GM18873 (cell line): ENCODE data around the gene IFITM1.
"Not testable (repeated sequence)": the region's sequence is repeated elsewhere in the genome, so short reads cannot be mapped to it uniquely, and the experiment has no call there.

Source experiments
- ATAC-seq: cut with Tn5 transposase; IDR thresholded peaks from one replicate; pipeline ENCODE4 v1.9.1; 2021; ENCODE audit warnings: mild to moderate bottlenecking, moderate library complexity, moderate number of reproducible peaks; ENCODE audit not compliant: unreplicated experiment, low FRiP score

Gene IFITM1

DNA sequence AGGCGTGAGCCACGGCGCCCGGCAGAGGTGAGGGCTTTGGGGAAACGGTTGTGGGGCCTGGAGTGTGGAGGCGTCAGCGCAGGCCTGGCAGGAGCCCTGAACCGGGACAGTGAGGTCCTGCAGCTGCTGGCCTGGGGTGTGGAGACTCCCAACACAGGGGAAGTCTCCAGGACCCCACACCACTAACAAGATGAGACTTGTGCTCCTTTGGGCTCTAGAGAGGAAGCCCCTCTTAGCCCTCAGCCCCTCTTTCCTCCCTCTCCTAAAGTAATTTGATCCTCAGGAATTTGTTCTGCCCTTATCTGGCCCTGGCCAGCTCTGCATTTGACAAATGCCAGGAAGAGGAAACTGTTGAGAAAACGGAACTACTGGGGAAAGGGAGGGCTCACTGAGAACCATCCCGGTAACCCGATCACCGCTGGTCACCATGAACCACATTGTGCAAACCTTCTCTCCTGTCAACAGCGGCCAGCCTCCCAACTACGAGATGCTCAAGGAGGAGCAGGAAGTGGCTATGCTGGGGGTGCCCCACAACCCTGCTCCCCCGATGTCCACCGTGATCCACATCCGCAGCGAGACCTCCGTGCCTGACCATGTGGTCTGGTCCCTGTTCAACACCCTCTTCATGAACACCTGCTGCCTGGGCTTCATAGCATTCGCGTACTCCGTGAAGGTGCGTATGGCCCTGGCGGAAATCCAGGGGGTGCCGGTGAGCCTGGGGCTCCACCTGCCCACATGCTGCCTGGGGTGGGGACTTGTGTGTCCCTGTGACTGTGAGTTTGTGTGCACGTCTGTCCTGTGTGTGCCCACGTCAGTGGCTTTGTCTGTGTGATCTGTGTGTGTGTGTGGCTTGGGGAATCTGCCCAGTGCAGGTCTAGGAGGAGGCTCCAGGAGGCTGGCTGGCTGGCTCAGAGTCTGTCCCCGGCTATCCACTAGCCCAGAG is 5.8 kb upstream of the IFITM1 start, which contains the start of gene IFITM2:
TSS of gene IFITM2 (plus strand) at position 51 of the 943 bp plus-strand sequence. CDS start at position 428, 377 bp downstream.
- ATAC-seq: not testable (repeated sequence)

DNA sequence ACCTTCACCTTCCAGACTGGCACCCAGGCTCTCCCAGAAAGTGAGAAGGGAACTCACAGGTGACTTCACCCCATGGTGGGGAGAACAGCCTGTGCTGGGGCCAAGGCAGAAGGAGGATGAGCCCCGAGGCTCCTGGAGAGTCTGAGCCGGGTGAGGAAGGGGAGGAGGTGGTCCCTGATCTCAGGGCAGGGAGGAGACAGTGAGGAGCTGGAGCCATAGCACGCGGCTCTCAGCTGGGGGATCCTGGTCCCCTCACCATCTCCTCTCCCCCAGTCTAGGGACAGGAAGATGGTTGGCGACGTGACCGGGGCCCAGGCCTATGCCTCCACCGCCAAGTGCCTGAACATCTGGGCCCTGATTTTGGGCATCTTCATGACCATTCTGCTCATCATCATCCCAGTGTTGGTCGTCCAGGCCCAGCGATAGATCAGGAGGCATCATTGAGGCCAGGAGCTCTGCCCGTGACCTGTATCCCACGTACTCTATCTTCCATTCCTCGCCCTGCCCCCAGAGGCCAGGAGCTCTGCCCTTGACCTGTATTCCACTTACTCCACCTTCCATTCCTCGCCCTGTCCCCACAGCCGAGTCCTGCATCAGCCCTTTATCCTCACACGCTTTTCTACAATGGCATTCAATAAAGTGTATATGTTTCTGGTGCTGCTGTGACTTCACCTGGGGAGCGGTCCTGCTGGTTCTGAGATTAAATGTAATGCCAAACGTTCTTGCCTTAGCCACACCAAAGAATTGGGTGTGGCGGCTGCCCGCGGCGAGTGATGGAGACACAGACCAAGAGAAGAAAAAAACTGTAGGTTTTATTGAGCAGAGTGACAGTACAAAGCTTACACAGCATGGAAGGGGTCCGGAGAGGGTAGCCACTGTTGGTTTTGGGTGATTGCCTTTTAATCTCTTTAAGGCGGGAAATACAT is 4.8 kb upstream of the IFITM1 start:
- not testable (repeated sequence) for ATAC-seq

DNA sequence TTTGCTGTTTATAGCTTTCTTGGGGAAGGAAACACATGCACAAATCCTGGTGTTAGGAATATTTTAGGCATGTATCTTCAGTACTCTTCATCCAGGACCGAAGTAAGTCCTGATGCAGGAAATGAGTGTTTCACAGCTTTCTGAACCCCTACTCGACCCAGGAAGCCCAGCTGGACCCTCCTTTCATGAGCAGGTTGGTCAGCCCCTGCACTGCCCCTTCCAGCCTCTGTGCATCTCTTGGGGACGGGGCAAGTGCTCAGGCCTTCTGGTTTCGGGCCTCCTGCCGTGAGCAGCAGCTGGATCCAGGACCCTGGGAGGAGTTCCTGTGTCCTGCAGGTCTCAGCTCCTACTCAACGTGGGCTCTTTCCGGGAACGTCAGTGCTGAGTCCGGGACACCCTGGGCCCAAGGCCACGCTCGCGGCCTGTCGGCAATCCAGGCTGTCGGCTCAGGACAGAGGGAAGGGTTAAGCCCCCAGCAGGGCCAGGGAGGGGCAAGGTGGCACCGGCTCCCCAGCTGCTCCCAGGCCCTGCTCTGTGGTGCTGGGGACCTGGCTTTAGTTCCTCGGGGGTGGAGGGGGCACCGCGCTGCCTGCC is 3.8 kb upstream of the IFITM1 start:
- ATAC-seq: not testable (repeated sequence)

DNA sequence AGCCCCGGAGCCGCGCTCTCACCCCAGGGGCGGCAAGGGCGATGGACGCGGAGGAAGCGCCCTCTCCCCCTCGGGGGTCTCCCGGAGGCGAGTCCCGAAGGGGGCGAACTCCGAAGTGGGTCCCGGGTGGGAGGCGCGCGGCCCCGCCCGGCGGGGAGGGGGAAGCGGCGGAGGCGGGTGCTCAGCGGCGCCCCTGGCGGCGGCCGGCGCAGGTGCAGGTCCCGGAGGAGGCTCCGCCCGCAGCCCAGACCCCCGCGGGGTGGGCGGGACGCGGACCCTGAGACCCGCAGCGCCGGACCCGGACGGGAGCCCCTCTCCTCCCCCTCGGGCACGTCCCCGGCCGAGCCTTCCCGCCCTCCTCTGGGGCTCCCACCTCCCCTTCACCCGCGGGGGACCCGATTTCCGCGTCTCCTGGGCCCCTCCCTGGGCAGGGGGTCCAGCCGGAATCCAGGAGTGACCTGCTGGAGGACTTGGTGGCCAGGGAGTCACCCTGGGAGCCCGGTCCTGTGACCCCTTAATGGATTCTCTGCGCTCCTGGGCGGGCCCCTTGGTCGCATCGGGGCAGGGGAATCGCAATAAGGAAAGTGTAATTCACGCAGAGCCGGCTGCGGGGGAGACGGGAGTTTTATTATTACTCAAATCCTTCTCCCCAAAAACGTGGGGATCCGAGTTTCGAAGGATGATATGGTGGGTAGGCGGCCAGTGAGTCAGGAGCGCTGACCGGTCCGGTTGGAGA is 2.7 kb upstream of the IFITM1 start:
- ATAC-seq: not testable (repeated sequence)

DNA sequence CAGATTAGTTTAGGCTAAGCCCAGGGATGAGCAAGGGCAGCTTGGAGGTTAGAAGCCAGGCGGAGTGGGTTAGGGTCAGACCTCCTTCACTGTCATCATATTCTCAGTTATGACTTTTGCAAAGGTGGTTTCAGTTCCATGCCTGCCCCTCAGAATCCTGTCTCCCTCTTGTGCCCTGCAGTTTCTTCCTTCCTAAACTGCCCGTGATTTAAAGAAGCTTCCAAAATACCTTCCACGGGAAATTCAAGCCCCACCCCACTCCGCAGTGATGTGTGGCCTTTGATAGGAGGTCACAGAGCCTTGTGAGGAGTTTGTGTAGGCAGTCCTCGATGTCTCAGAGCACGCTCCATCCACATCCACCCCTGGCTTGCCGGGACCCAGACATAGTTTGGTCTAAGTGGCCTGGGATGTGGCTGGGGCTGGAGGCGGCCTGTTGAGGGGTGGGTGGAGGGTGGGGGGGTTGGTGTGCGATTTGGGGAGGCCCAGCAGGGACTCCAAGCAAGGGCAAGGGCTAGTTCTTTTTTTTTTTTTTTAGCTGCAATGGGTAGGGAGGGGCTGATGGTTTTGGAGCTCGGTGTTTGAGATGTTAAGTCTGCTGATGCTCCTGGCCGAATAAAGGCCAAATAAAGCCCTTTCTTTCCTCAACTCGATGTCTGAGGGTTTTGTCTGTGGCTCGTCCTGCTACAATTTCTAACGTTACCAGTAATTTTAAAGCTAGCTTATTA is 1.6 kb upstream of the IFITM1 start:
- ATAC-seq: no peak

DNA sequence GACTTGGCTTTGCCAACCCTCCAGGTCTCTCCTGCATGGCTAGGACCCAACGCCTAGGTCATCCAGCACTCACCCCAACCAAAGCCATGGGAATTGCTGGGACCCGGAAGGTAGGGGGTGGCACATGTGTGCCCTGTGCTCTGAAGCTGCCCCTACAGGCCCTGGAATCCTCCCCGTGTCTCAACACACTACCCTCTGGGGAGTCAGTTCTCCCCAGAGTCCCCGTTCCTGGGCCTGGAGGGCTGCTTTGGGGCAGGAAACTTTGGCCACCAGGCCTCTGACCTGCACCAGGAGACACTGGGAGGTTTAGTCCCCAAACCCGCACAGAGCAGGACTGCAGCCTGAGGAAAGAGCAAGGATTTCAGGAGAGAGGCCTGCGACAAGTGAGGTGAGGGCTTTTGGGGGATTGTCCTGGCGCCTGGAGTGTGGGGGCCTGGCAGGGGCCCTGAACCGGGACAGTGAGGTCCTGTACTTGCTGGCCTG is 495 bp upstream of the IFITM1 start:
- no peak for ATAC-seq

DNA sequence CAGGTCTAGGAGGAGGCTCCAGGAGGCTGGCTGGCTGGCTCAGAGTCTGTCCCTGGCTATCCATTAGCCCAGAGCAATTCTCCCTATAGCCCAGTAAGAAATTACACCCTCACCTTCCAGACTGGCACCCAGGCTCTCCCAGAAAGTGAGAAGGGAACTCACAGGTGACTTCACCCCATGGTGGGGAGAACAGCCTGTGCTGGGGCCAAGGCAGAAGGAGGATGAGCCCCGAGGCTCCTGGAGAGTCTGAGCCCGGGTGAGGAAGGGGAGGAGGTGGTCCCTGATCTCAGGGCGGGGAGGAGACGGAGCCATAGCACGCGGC is 675 bp downstream of the IFITM1 start:
- not testable (repeated sequence) for ATAC-seq

DNA sequence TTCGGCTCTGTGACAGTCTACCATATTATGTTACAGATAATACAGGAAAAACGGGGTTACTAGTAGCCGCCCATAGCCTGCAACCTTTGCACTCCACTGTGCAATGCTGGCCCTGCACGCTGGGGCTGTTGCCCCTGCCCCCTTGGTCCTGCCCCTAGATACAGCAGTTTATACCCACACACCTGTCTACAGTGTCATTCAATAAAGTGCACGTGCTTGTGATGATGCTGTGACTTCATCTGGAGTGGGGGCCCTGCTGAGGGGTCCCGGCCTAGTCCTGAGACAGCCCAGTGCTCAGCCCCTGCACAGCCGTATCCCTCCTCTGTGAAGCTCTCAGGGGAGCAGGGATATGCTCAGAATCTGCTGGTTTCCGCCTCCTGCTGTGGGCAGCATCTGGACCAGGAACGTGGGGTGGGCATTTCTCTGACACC is 1.2 kb downstream of the IFITM1 start:
- no peak for ATAC-seq

DNA sequence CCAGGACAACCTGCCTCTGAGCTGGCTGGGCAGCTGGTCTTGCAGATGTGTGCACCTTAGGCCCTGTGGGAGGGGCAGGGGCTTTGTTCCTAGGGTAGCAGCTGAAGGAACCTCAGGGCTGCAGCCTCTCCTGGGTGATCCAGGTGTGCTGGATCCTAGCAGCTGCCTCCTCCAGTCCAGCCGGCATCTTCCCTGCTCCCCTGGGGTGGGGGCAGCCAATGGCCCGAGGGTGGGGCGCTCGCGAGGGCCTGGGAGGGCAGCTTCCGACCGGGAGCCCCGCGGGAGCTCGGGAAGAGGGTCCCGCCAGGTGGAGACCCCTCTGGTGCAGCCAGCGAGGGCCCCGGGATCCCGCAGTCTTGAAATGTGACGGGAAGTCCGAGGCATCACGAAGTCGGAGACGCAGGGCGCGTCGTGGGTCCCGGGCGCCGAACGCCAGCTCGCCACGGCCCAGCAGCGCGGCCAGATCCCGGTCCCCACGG is 1.7 kb downstream of the IFITM1 start:
- ATAC-seq: no peak

DNA sequence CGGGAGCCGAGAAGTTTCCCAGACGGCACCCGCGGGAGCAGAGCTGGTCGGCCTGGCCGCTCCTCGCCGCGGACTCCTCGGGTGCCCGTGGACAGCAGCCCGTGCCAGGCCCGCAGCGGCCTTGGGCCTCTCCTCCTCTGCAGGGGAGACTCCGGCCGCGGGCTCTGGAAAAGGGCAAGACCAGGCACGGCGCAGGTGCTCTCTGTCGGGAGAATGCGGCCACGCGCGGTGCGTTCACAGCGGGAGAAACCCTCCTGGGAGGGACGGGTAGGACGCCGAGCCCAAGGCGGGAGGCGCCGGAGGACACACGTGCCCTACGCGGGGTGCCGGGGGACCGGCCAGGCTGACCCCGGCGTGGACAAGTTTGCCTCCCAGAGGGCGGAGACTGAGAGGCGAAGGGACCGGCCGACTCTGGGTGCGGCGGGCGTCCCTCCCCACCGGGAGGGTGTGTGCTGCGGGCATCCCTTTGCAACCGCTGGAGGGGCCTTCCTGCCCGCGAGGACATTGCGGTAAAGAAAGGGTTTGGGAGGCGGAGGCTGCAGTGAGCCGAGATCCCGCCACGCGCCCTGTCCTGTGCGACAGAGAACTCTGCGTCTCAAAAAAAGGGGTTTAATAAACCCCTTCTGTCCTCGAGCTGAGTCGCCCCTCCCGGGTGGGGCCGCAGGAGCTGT is 2.3 kb downstream of the IFITM1 start:
- no peak for ATAC-seq

DNA sequence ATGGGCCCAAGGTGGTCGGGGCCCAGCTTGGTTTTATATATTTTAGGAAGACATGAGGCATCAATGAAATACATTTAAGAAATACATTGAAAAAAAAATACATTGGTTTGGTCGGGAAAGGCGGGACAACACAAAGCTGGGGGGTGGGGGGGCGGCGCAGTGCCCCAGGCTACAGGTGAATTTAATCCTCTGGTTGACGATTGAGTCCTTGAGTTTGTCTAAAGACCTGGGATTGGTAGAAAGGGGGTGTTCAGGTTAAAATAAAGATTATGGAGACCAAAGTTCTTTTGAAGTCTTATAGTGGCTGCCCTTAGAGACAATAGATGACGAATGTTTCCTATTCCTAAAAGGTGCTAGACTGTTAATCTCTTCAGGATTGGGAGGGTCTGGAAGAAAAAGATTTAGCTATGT is 3.1 kb downstream of the IFITM1 start:
- no peak for ATAC-seq

DNA sequence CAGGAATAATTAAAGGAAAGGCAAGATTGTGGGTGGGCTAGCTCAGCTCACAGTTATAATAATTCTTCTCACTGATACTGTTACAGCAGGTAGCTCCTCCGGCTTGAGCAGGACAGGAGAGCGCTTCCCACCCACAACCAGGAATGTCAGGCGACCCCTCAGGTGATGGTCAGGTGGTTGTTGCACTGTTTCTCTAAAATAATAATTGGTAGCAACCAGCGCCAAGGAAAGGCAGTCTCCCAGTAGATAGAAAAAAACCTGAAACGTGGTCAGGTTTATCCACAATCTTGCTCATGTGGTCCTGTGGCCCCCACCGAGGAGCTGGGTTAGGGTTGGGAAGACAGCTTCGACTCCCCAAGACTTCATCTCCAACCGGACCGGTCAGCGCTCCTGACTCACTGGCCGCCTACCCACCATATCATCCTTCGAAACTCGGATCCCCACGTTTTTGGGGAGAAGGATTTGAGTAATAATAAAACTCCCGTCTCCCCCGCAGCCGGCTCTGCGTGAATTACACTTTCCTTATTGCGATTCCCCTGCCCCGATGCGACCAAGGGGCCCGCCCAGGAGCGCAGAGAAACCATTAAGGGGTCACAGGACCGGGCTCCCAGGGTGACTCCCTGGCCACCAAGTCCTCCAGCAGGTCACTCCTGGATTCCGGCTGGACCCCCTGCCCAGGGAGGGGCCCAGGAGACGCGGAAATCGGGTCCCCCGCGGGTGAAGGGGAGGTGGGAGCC is 4.0 kb downstream of the IFITM1 start:
- not testable (repeated sequence) for ATAC-seq

DNA sequence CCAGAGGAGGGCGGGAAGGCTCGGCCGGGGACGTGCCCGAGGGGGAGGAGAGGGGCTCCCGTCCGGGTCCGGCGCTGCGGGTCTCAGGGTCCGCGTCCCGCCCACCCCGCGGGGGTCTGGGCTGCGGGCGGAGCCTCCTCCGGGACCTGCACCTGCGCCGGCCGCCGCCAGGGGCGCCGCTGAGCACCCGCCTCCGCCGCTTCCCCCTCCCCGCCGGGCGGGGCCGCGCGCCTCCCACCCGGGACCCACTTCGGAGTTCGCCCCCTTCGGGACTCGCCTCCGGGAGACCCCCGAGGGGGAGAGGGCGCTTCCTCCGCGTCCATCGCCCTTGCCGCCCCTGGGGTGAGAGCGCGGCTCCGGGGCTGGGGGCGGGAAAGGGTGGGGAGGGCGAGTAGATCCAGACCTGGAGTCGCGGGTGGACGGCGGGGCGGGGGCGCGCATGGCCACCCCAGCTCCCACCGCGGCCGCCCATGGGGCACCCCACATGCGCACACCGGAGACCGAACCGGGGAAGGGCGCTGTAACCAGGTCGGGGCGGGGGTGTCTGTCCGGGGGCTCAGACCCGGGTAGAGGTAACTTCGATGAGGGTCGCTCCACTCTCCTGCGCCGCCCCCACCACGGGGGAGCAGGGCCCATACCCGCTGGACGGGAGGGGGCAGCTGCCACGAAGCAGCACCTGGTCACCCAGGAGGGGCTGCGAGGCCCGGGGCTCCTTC is 4.7 kb downstream of the IFITM1 start:
- ATAC-seq: not testable (repeated sequence)

DNA sequence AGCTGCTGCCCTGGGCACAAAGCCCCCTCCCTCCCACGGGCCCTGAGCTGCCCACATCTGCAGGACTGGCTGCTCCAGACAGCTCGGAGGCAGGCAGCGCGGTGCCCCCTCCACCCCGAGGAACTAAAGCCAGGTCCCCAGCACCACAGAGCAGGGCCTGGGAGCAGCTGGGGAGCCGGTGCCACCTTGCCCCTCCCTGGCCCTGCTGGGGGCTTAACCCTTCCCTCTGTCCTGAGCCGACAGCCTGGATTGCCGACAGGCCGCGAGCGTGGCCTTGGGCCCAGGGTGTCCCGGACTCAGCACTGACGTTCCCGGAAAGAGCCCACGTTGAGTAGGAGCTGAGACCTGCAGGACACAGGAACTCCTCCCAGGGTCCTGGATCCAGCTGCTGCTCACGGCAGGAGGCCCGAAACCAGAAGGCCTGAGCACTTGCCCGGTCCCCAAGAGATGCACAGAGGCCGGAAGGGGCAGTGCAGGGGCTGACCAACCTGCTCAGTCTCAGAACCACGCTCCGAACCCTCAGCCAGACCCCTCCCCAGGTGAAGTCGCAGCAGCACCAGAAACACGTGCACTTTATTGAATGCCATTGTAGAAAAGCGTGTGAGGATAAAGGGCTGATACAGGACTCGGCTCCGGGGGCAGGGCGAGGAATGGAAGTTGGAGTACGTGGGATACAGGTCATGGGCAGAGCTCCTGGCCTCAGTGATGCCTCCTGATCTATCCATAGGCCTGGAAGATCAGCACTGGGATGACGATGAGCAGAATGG is 5.5 kb downstream of the IFITM1 start:
- ATAC-seq: not testable (repeated sequence)

DNA sequence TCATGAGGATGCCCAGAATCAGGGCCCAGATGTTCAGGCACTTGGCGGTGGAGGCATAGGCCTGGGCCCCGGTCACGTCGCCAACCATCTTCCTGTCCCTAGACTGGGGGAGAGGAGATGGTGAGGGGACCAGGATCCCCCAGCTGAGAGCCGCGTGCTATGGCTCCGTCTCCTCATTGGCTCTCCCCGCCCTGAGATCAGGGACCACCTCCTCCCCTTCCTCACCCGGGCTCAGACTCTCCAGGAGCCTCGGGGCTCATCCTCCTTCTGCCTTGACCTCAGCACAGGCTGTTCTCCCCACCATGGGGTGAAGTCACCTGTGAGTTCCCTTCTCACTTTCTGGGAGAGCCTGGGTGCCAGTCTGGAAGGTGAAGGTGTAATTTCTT is 6.0 kb downstream of the IFITM1 start:
- ATAC-seq: not testable (repeated sequence)

DNA sequence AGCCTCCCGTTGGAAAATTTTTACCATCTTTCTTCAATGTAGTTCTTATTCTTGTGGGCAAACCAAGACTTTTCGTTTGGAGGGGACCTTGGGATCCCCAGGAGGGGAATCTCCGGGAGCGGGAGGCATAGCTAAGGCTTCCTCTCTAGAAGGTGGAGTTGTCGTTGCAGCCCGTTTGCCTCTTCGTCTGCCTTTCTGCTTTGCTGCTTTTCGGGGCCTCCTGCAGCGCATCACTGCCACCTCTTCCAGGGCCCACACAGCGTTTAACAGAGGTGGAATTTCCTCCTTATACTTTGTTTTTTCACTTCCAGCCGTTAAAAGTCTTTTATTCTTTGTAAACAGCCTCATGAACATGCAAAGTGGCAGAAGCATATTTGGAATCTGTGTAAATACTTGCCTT is 10.3 kb downstream of the IFITM1 start:
- no peak for ATAC-seq
